Stimulated activated CD4-positive, alpha-beta T cell treated with anti-CD3 and anti-CD28 coated beads, TNF-alpha, amount 100 ng/mL, for 48 hours (primary cell): ENCODE data around the gene NR2E3.

ENCODE experiments used
- DNase-seq, 3 donors: peaks; one replicate each; pipeline ENCODE4 v3.0.0-alpha.2; 2020; ENCODE audit warnings: low read depth in 3 of 3

NR2E3 gene

GRCh38 chr15:71791975-71792374 is 18.4 kb upstream of the NR2E3 start:
- DNase-seq, result no peak

- DNase-seq, result no peak
Measured at GRCh38 chr15:71792521-71792920, 17.8 kb upstream of the NR2E3 start.

- DNase-seq, result no peak
Measured at GRCh38 chr15:71798641-71799040, 11.7 kb upstream of the NR2E3 start.

- no peak for DNase-seq
Measured at GRCh38 chr15:71800190-71800589, 10.2 kb upstream of the NR2E3 start.

- no peak for DNase-seq
Measured at GRCh38 chr15:71800835-71801745, 9.3 kb upstream of the NR2E3 start.

- DNase-seq, result no peak
Measured at GRCh38 chr15:71801935-71802655, 8.3 kb upstream of the NR2E3 start.

GRCh38 chr15:71802770-71803169 is 7.6 kb upstream of the NR2E3 start:
- peak in 2 of 3 donors; percentile 12 to 25 for DNase-seq

- DNase-seq, result no peak
Measured at GRCh38 chr15:71804226-71804625, 6.1 kb upstream of the NR2E3 start.

- DNase-seq, result no peak
Measured at GRCh38 chr15:71804695-71805470, 5.5 kb upstream of the NR2E3 start.

GRCh38 chr15:71806452-71806931 is 3.9 kb upstream of the NR2E3 start:
- DNase-seq, result no peak

- no peak for DNase-seq
Measured at GRCh38 chr15:71807125-71807629, 3.2 kb upstream of the NR2E3 start.

- DNase-seq, result no peak
Measured at GRCh38 chr15:71807691-71808091, 2.7 kb upstream of the NR2E3 start.

GRCh38 chr15:71808311-71809020 is 1.9 kb upstream of the NR2E3 start:
- DNase-seq, result no peak

GRCh38 chr15:71809346-71809745 is 1.0 kb upstream of the NR2E3 start:
- no peak for DNase-seq

- DNase-seq, result no peak
Measured at GRCh38 chr15:71811036-71811736, 832 bp downstream of the NR2E3 start.

- no peak for DNase-seq
Measured at GRCh38 chr15:71811752-71812735, 1.7 kb downstream of the NR2E3 start.

- no peak for DNase-seq
Measured at GRCh38 chr15:71812966-71813722, 2.8 kb downstream of the NR2E3 start.

GRCh38 chr15:71813723-71814470 is 3.5 kb downstream of the NR2E3 start:
- no peak for DNase-seq
